ENCODE data around the gene SLC25A17.

Gene SLC25A17

DNA sequence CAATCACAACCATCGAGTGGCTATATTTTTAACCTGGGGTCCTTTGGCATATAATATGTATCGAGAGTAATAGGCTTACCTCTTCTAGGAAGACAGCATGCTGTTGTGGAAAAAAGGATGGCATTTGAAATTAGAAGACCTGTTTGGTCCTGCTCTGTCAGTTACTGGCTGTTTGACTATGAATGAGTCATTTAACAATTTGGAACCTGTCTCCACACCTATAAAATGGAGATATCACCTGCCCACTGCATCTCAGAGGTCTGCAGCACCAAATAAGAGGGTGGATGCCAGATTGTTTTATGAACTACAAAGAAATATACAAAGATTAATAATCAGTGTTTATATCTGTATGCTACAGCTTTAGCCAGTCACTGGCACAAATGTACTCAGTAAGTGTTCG is 60.8 kb downstream of the SLC25A17 start:
- no peak for DNase-seq (ENCODE audit: low read depth)

GRCh38 chr22:40757071-40757470 is 62.1 kb downstream of the SLC25A17 start:
- no peak for DNase-seq (ENCODE audit: low read depth)

DNA sequence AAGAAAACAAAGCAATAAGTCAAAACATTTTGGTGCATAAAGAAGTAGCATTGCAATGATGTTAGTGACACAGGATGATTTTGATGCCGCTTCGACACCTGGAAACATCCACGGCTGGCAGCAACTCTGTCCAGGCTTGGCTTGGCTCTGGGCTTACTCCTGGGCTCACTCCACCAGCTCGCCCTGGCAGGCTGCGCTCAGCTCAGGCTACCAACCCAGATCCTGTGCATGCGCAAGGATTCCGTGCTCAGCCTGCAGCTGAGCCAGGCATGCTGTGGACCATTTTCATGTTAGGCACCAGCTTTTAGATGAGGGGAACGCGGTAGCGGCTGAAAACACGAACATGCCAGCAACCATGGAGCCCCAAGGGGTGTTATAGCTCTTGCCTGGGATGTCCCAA is 66.0 kb downstream of the SLC25A17 start:
- no peak for DNase-seq (ENCODE audit: low read depth)

DNA sequence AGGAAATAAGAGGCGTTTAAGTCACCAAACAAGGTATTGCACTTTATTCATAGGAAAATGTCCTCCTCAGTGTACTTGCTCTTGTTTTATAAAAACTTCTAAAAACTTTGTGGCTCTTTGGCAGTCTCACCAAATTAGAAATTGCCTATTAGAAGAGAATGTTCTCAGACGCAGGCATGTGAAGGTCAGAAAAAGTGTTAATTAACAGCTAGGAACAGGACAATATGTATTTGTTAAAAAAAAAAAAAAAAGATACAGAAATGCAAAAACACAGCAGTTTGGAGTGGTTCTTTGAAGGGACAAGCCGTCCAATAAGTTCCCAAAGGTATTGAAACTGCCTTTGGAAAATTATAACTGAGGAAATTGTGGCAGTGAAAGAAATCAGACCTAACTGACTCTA is 67.9 kb downstream of the SLC25A17 start:
- no peak for DNase-seq (ENCODE audit: low read depth)

GRCh38 chr22:40749829-40750228 is 69.3 kb downstream of the SLC25A17 start:
- no peak for DNase-seq (ENCODE audit: low read depth)

DNA sequence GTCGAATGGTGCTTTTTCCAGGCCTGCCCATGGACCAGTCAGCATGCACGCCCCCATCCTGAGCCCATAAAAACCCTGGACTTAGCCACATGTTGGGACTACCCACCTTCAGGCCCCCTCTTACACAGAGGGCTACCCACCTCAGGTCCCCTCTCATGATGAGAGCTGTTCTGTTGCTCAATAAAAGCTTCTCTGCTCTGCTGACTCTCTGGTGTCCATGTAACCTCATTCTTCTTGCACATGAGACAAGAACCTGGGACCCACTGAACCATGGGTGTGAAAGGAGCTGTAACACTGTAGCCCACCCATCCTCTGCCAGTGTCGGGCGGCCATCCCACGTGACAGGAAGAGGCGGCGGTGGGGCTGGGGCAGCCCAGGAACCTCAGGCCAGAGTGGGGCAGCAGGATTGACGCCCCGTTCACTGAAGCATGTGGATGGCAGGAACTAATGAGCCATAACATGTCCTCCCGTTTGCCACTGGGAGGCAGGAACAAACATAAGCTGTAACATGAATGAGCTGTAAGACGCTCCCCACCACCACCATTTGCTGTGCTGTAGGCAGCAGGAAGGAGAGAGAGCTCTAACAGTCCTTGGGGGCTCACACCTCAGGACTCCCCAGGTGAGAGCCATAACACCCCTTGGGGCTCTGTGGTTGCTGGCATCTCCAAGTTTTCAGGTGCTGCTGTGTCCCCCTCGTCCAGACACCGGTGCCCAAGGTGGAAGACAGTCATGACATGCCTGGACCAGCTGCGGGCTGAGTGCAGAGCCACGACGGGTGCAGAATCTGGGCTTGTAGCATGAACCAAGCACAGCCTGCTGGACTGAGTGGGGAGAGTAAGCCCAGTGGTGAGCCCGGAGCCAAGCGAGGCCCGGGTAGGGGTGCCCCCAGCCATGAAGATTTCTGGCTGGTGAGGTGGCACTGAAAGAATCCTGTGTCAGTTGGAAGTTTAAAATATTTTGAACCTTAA is 70.5 kb downstream of the SLC25A17 start:
- no peak for DNase-seq (ENCODE audit: low read depth)

DNA sequence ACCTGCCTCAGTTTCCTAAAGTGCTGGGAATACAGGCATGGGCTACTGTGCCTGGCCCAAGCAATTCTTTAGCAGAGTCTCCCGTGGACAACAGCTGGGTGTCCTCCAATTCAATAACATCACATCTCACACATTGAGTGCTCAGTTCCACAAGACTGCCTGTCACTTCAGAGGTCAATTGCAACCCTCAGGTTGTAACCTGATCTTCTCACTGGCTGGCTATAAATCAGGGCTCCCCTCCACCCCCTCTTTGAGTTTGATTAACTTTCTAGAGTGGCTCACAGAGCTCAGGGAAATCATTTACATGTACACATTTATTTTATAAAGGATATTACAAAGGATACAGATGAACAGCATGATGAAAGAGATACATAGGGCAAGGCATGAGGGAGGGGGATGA is 71.8 kb downstream of the SLC25A17 start:
- no peak for DNase-seq (ENCODE audit: low read depth)

GRCh38 chr22:40746428-40747220 is 72.5 kb downstream of the SLC25A17 start:
- no peak for DNase-seq (ENCODE audit: low read depth)

DNA sequence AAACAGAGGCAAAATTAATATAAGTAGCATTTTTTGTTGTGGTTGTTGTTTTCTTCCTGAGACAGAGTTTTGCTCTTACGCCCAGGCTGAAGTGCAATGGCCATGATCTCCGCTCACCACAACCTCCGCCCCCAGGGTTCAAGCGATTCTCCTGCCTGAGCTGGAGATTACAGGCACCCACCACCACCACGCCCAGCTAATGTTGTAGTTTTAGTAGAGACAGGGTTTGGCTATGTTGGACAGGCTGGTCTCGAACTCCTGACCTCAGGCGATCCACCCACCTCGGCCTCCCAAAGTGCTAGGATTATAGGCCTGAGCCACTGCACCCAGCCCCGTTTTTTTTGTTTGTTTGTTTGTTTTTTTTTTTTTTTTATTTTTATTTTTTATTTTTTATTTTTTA is 75.4 kb downstream of the SLC25A17 start:
- DNase-seq (ENCODE audit: low read depth) = no peak

- no peak for DNase-seq (ENCODE audit: low read depth)
Observed at GRCh38 chr22:40741116-40741515, 78.0 kb downstream of the SLC25A17 start.

GRCh38 chr22:40739721-40740120 is 79.4 kb downstream of the SLC25A17 start:
- DNase-seq (ENCODE audit: low read depth) = no peak

- DNase-seq (ENCODE audit: low read depth) = no peak
Observed at GRCh38 chr22:40733919-40734318, 85.2 kb downstream of the SLC25A17 start.

- DNase-seq (ENCODE audit: low read depth) = no peak
Observed at GRCh38 chr22:40732999-40733292, 86.2 kb downstream of the SLC25A17 start.

- DNase-seq (ENCODE audit: low read depth) = no peak
Observed at GRCh38 chr22:40729284-40729683, 89.9 kb downstream of the SLC25A17 start.

GRCh38 chr22:40728731-40729189 is 90.4 kb downstream of the SLC25A17 start:
- DNase-seq (ENCODE audit: low read depth) = peak; percentile 42

GRCh38 chr22:40727964-40728615 is 91.1 kb downstream of the SLC25A17 start:
- no peak for DNase-seq (ENCODE audit: low read depth)

- no peak for DNase-seq (ENCODE audit: low read depth)
Observed at GRCh38 chr22:40727070-40727963, 91.8 kb downstream of the SLC25A17 start.

GRCh38 chr22:40726514-40726913 is 92.6 kb downstream of the SLC25A17 start:
- no peak for DNase-seq (ENCODE audit: low read depth)

DNA sequence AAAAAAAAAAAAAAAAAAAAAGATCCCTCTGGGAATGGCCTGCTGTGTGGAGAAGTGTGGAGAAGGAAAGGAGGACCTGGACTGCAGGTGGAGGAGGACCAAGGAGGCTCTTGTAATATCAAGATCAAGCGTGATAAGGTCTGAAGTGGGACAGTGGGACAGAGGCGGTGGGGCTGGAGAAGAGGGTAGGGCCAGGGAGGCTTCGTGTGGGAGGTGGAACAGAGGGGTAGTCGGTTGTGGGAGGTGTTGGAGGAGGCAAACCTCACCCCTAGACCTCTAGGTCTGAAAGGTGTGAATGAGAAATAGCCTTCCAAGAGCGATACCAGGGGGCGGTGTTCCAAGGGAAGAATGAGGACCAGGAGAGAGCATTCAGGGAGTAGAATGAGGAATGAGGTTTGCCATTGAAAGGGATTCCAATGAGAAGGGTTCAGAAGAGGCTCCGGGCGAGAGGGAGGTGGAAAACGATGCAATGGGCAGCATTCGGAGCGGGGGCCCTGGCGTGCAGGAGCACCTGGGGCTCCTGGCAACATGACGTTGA is 95.7 kb downstream of the SLC25A17 start:
- DNase-seq (ENCODE audit: low read depth) = no peak

GRCh38 chr22:40721266-40721665 is 97.9 kb downstream of the SLC25A17 start:
- DNase-seq (ENCODE audit: low read depth) = no peak

GRCh38 chr22:40720538-40721256 is 98.4 kb downstream of the SLC25A17 start:
- DNase-seq (ENCODE audit: low read depth) = no peak

Measured in stimulated activated CD4-positive, alpha-beta T cell treated with anti-CD3 and anti-CD28 coated beads, Interleukin-2, amount 100 ng/mL, for 4 hours (primary cell).